Esophagus muscularis mucosa (tissue), 4 donors: ENCODE results near the gene PLAAT4. TPM values are rescaled to one million over a fixed set of nuclear protein-coding genes. Genes with fewer than 3 reads are reported as not detected.
"Not testable (repeated sequence)": the region's sequence is repeated elsewhere in the genome, so short reads cannot be mapped to it uniquely, and the experiment has no call there.

Experiments
- DNase-seq: peaks from one replicate; pipeline ENCODE4 v3.0.0-alpha.2; 2017; ENCODE audit errors: extremely low spot score
- H3K27ac ChIP-seq, 4 donors: fragments of 200-600 bp; sonication (generic); replicated peaks in 1 of 4; 1 replicate in 3 of 4; 2 replicates in 1 of 4; pipeline ENCODE4 v1.5.1; 2016 to 2019; ENCODE audit warnings: mild to moderate bottlenecking in 1 of 4
- H3K27me3 ChIP-seq, 4 donors: fragments of 200-600 bp; sonication (generic); one replicate each; pipeline versions ENCODE4 v1.5.1 to v1.6.0; 2016 to 2019
- H3K36me3 ChIP-seq, 4 donors: fragments of 200-600 bp; sonication (generic); one replicate each; pipeline ENCODE4 v1.5.1; 2016 to 2019
- H3K4me1 ChIP-seq, 4 donors: fragments of 200-600 bp; sonication (generic); one replicate each; pipeline ENCODE4 v1.5.1; 2016 to 2019
- H3K4me3 ChIP-seq, 4 donors: fragments of 200-600 bp; sonication (generic); 1 replicate in 2 of 4; 2 replicates in 2 of 4; pipeline ENCODE4 v1.5.1; 2016 to 2019; ENCODE audit warnings: mild to moderate bottlenecking in 4 of 4, moderate library complexity in 1 of 4
- H3K9me3 ChIP-seq, 4 donors: fragments of 200-600 bp; sonication (generic); 1 replicate in 3 of 4; 2 replicates in 1 of 4; pipeline ENCODE4 v1.5.1; 2016 to 2019
- CTCF ChIP-seq, 3 experiments: fragments of 200-600 bp in 2 of 3; fragments of 450-650 bp in 1 of 3; sonication (generic) in 2 of 3; IDR thresholded peaks; one replicate each; pipeline ENCODE4 v1.5.1; 2017 to 2019; ENCODE audit warnings: antibody characterized with exemption in 3 of 3, mild to moderate bottlenecking in 2 of 3, moderate library complexity in 1 of 3
- EP300 ChIP-seq: sonication (generic); formaldehyde crosslinking; IDR thresholded peaks from one replicate; pipeline ENCODE4 v1.6.1; 2017; ENCODE audit warnings: antibody characterized with exemption
- POLR2A ChIP-seq: fragments of 450-650 bp; IDR thresholded peaks from one replicate; pipeline ENCODE4 v1.6.1; 2017; ENCODE audit warnings: antibody characterized with exemption, moderate library complexity, mild to moderate bottlenecking, low read depth
- POLR2AphosphoS5 ChIP-seq, 2 donors: sonication (generic); formaldehyde crosslinking; IDR thresholded peaks; one replicate each; pipeline ENCODE4 v1.6.1; 2017; ENCODE audit warnings: antibody characterized with exemption in 2 of 2
- WGBS: methylation state at CpG from one replicate; pipeline ENCODE4 v1.1.5; 2018; 5-methylcytosine and 5-hydroxymethylcytosine counted together
- intact Hi-C: fragments of 100-400 bp; cut with DNase I; formaldehyde crosslinking; loops from one replicate; pipeline ENCODE4 v1.15.1; 2023
- total RNA-seq, 4 donors: library from RNA; depleted of rRNA; stranded (reverse); fragments of >200 nt; gene quantifications; one replicate each; pipeline versions ENCODE4 v1.1.0 to v1.2.1, GENCODE V29; 2016

Gene PLAAT4
- total RNA-seq, 4 donors from 2014 or later = 9.1 to 28.0 (median 20.1) TPM

- no peaks in the 10 kb centered on the region for H3K9me3 ChIP-seq
- H3K36me3 ChIP-seq = no peaks in the 10 kb centered on the region
- no peaks in the 10 kb centered on the region for H3K27me3 ChIP-seq
- no peak overlapping the region for H3K4me3 ChIP-seq
- no peak overlapping the region for H3K27ac ChIP-seq
- intact Hi-C loops = loop anchor here (5.0 kb wide), 1 partner anchor 40 kb away; the partner anchor contains the start of gene PLAAT3
- WGBS = 51% methylated on average over 3 of the region's 3 CpGs
- H3K4me1 ChIP-seq = peaks cover 30 to 37% (median 34%) of the 10 kb centered on the region in 4 donors
- DNase-seq = no peak
- TF ChIP-seq CTCF (IDR thresholded peaks at IDR 0.05) (no peak), EP300 (no peak), POLR2AphosphoS5 (IDR thresholded peaks at IDR 0.05) (no peak), POLR2A (no peak)
These were observed 35.5 kb downstream of the PLAAT4 start for GRCh38 chr11:63572026-63572688.

- Histone ChIP-seq H3K4me3 (peak overlapping the region; percentile 29 to 47 (median 43)), H3K27ac (peak overlapping the region; percentile 62 to 83 (median 70)), H3K27me3 (no peaks in the 10 kb centered on the region), H3K36me3 (no peaks in the 10 kb centered on the region), H3K4me1 (peaks cover 25 to 28% (median 26%) of the 10 kb centered on the region in 4 donors), H3K9me3 (no peaks in the 10 kb centered on the region)
- TF ChIP-seq EP300 (no peak), POLR2AphosphoS5 (IDR thresholded peaks at IDR 0.05) (peak in 1 of 2 donors; percentile 5)
- intact Hi-C loops = loop anchor here (5.0 kb wide), 1 partner anchor 38 kb away; the partner anchor contains the start of gene PLAAT3
- 36% methylated on average over 15 of the region's 15 CpGs for WGBS
- DNase-seq = no peak
These were observed 37.6 kb downstream of the PLAAT4 start for GRCh38 chr11:63573881-63574855.

- Histone ChIP-seq H3K36me3 (peaks cover 0 to 6% (median 3%) of the 10 kb centered on the region in 4 donors), H3K4me1 (peaks cover 25 to 28% (median 26%) of the 10 kb centered on the region in 4 donors), H3K27me3 (no peaks in the 10 kb centered on the region), H3K9me3 (peaks cover 0 to 3% (median 0%) of the 10 kb centered on the region in 4 donors), H3K27ac (peak overlapping the region; percentile 62 to 83 (median 70)), H3K4me3 (peak overlapping the region; percentile 29 to 47 (median 43))
- 32% methylated on average over 10 of the region's 10 CpGs for WGBS
- TF ChIP-seq POLR2AphosphoS5 (IDR thresholded peaks at IDR 0.05) = peak; percentile 25 to 63
- TF ChIP-seq POLR2A = no peak
- TF ChIP-seq EP300 = no peak
- TF ChIP-seq CTCF (IDR thresholded peaks at IDR 0.05) = no peak
- intact Hi-C loops = loop anchor here (5.0 kb wide), 1 partner anchor 37 kb away; the partner anchor contains the start of gene PLAAT3
- no peak for DNase-seq
These were observed 38.4 kb downstream of the PLAAT4 start for GRCh38 chr11:63574856-63575602.

- 92% methylated on average over 3 of the region's 3 CpGs for WGBS
- intact Hi-C loops, H3K27ac ChIP-seq, DNase-seq, H3K27me3 ChIP-seq, H3K4me3 ChIP-seq: not testable (repeated sequence)
- H3K36me3 ChIP-seq = peaks cover 19 to 45% (median 31%) of the 10 kb centered on the region in 4 donors
- H3K4me1 ChIP-seq = peaks cover 21 to 25% (median 23%) of the 10 kb centered on the region in 4 donors
- H3K9me3 ChIP-seq = peaks cover 0 to 22% (median 10%) of the 10 kb centered on the region in 4 donors
These were observed 42.3 kb downstream of the PLAAT4 start for GRCh38 chr11:63578882-63579281.

- H3K4me3 ChIP-seq, H3K27ac ChIP-seq, H3K27me3 ChIP-seq, DNase-seq, H3K4me1 ChIP-seq, intact Hi-C loops: not testable (repeated sequence)
- WGBS = 85% methylated on average over 7 of the region's 7 CpGs
- Histone ChIP-seq H3K9me3 (peaks cover 0 to 22% (median 10%) of the 10 kb centered on the region in 4 donors), H3K36me3 (peaks cover 19 to 62% (median 46%) of the 10 kb centered on the region in 4 donors)
These were observed 44.6 kb downstream of the PLAAT4 start for GRCh38 chr11:63581224-63581623.
